GM12878 (cell line): Measurements from ENCODE around the gene P2RX1. TPM values are rescaled to one million over a fixed set of nuclear protein-coding genes. Genes with fewer than 3 reads are reported as not detected.

Source experiments
- ATAC-seq: fragments of 200-7000 bp; cut with Tn5 transposase; 3 replicates; pipeline ENCODE4 v1.9.1; 2020; ENCODE audit warnings: mild to moderate bottlenecking, moderate library complexity
- BruUV-seq: library from RNA; stranded (reverse); fragments of 400-500 nt; replicated peaks from 2 replicates; lab custom pipeline; 2021; lab: Mats Ljungman, UMichigan
- CTCF ChIA-PET: fragments of 300-600 bp; sonication (Branson Sonifier 250); formaldehyde crosslinking; extraction: SDS; loops from one replicate; lab custom pipeline; 2021; ENCODE audit warnings: inconsistent platforms; lab: Yijun Ruan, JAX
- POLR2A ChIA-PET: fragments of 350-600 bp; formaldehyde crosslinking; extraction: SDS; loops from one replicate; lab custom pipeline; 2021; ENCODE audit warnings: inconsistent platforms; lab: Charles Lee
- RAD21 ChIA-PET: fragments of 300-600 bp; sonication (Branson Sonifier 250); formaldehyde crosslinking; loops from one replicate; lab custom pipeline; 2023; ENCODE audit warnings: antibody characterized with exemption; ENCODE audit not compliant: unreplicated experiment; lab: Charles Lee
- SMC1A ChIA-PET: fragments of 300-600 bp; sonication (Branson Sonifier 250); formaldehyde crosslinking; loops from one replicate; lab custom pipeline; 2023; ENCODE audit not compliant: unreplicated experiment, uncharacterized antibody; lab: Charles Lee
- DNase-seq: peaks from one replicate; pipeline ENCODE4 v3.0.0-alpha.2; 2011; ENCODE audit warnings: low read depth, low spot score
- FAIRE-seq: peaks from 3 replicates; lab custom pipeline; 2011; peaks lifted over from hg19 to GRCh38; lab: Jason Lieb, UNC
- H2AFZ ChIP-seq: 2 replicates; pipeline ENCODE4 v1.6.0; 2011; ENCODE audit warnings: low read depth, low read length, control low read depth; ENCODE audit not compliant: control insufficient read depth
- H3K27ac ChIP-seq: 2 replicates; pipeline ENCODE4 v1.5.1; 2011; ENCODE audit warnings: control low read depth; ENCODE audit not compliant: control insufficient read depth, insufficient read depth
- H3K27me3 ChIP-seq, 2 experiments: replicated peaks in 1 of 2; 2 replicates each; pipeline versions ENCODE4 v1.6.0 to v1.6.1; 2011; ENCODE audit warnings: low read length in 1 of 2; ENCODE audit not compliant: control insufficient read depth in 2 of 2, insufficient read depth in 2 of 2
- H3K36me3 ChIP-seq, 2 experiments: 2 replicates each; pipeline ENCODE4 v1.5.1; 2011; ENCODE audit warnings: low read length in 1 of 2; ENCODE audit not compliant: control insufficient read depth in 2 of 2, insufficient read depth in 2 of 2
- H3K4me1 ChIP-seq: 2 replicates; pipeline ENCODE4 v1.6.1; 2011; ENCODE audit warnings: mild to moderate bottlenecking, low read length, moderate library complexity, mixed read lengths; ENCODE audit not compliant: control insufficient read depth, insufficient read depth
- H3K4me2 ChIP-seq: 2 replicates; pipeline ENCODE4 v1.6.0; 2011; ENCODE audit warnings: control low read depth; ENCODE audit not compliant: control insufficient read depth, insufficient read depth
- H3K4me3 ChIP-seq: fragments of 200-600 bp; sonication (generic); 2 replicates; pipeline ENCODE4 v1.5.1; 2016
- H3K79me2 ChIP-seq: 2 replicates; pipeline ENCODE4 v1.6.0; 2011; ENCODE audit warnings: low read length; ENCODE audit not compliant: control insufficient read depth, insufficient read depth
- H3K9ac ChIP-seq: 2 replicates; pipeline ENCODE4 v1.8.0; 2011; ENCODE audit warnings: low read length, control low read depth, mixed read lengths; ENCODE audit not compliant: control insufficient read depth, insufficient read depth
- H3K9me3 ChIP-seq: replicated peaks from 3 replicates; pipeline ENCODE4 v1.5.1; 2011; ENCODE audit warnings: mild to moderate bottlenecking, low read length; ENCODE audit not compliant: control insufficient read depth, insufficient read depth
- H4K20me1 ChIP-seq: 2 replicates; pipeline ENCODE4 v1.6.0; 2011; ENCODE audit not compliant: control insufficient read depth, insufficient read depth
- ATF7 ChIP-seq: fragments of 450-650 bp; IDR thresholded peaks from 2 replicates; pipeline ENCODE4 v1.6.1; 2016; ENCODE audit warnings: low read depth, mild to moderate bottlenecking
- BACH1 ChIP-seq: fragments of 450-650 bp; IDR thresholded peaks from 2 replicates; pipeline ENCODE4 v1.6.1; 2017; ENCODE audit warnings: mild to moderate bottlenecking, borderline replicate concordance
- E2F4 ChIP-seq: IDR thresholded peaks from 2 replicates; pipeline ENCODE4 v1.6.1; 2012; ENCODE audit warnings: low read depth, low read length, improper control_type of control experiment
- E4F1 ChIP-seq: fragments of 450-650 bp; IDR thresholded peaks from 2 replicates; pipeline ENCODE4 v1.6.1; 2018; ENCODE audit warnings: borderline replicate concordance, mild to moderate bottlenecking; ENCODE audit not compliant: partially characterized antibody
- HDAC6 ChIP-seq: fragments of 200-600 bp; sonication (generic); IDR thresholded peaks from one replicate; pipeline ENCODE4 v1.8.0; 2017; ENCODE audit warnings: antibody characterized with exemption; ENCODE audit not compliant: unreplicated experiment
- HSF1 ChIP-seq: fragments of 150-350 bp; IDR thresholded peaks from 2 replicates; pipeline ENCODE4 v1.6.1; 2014; ENCODE audit warnings: mild to moderate bottlenecking, low read depth, low read length
- MXI1 ChIP-seq: fragments of 150-350 bp; IDR thresholded peaks from 2 replicates; pipeline ENCODE4 v1.6.1; 2011; ENCODE audit warnings: low read depth, mild to moderate bottlenecking, inconsistent platforms, low read length, improper control_type of control experiment
- MYC ChIP-seq: IDR thresholded peaks from 2 replicates; pipeline ENCODE4 v1.6.1; 2011; ENCODE audit warnings: mild to moderate bottlenecking, low read length, moderate library complexity, inconsistent platforms; ENCODE audit not compliant: insufficient read depth, insufficient replicate concordance, insufficient read length, severe bottlenecking
- NFYB ChIP-seq: IDR thresholded peaks from 2 replicates; pipeline ENCODE4 v1.6.1; 2011; ENCODE audit warnings: low read depth, mild to moderate bottlenecking, low read length, improper control_type of control experiment, moderate library complexity; ENCODE audit not compliant: insufficient read depth
- NRF1 ChIP-seq: conservative IDR thresholded peaks from 2 replicates; pipeline ENCODE4 v1.6.1; 2011; ENCODE audit warnings: mild to moderate bottlenecking, low read depth, low read length, improper control_type of control experiment
- RAD21 ChIP-seq: IDR thresholded peaks from 2 replicates; pipeline ENCODE4 v1.6.1; 2011; ENCODE audit warnings: mild to moderate bottlenecking, low read depth, low read length, moderate library complexity; ENCODE audit not compliant: insufficient read depth
- RB1 ChIP-seq: fragments of 450-650 bp; formaldehyde crosslinking; IDR thresholded peaks from 2 replicates; pipeline ENCODE4 v1.6.1; 2017; ENCODE audit warnings: mild to moderate bottlenecking, borderline replicate concordance
- SIX5 ChIP-seq: IDR thresholded peaks from 2 replicates; pipeline ENCODE4 v1.6.1; 2011; ENCODE audit warnings: mild to moderate bottlenecking, low read depth, low read length, moderate library complexity; ENCODE audit not compliant: severe bottlenecking
- SMAD5 ChIP-seq: IDR thresholded peaks from 2 replicates; pipeline ENCODE4 v1.6.1; 2016; ENCODE audit warnings: antibody characterized with exemption, low read depth
- ZBED1 ChIP-seq: IDR thresholded peaks from 2 replicates; pipeline ENCODE4 v1.6.1; 2016; ENCODE audit warnings: borderline replicate concordance
- ZBTB33 ChIP-seq: fragments of 450-650 bp; IDR thresholded peaks from 2 replicates; pipeline ENCODE4 v1.6.1; 2017; ENCODE audit warnings: mild to moderate bottlenecking
- WGBS: methylation state at CpG from one replicate; pipeline ENCODE4 v1.1.6; 2016; ENCODE audit warnings: low lambda C conversion rate; ENCODE audit not compliant: insufficient replicate concordance, insufficient coverage; ENCODE audit errors: missing lambda C conversion rate; 5-methylcytosine and 5-hydroxymethylcytosine counted together
- in situ Hi-C: fragments of 300-500 bp; cut with MboI; formaldehyde crosslinking; loops from 9 replicates; pipeline ENCODE4 v1.14.3; 2018; ENCODE audit warnings: mixed read lengths
- intact Hi-C: fragments of 100-400 bp; cut with micrococcal nuclease; formaldehyde crosslinking; loops from one replicate; pipeline ENCODE4 v1.14.2; 2022; ENCODE audit not compliant: unreplicated experiment
- polyA plus RNA-seq, 11 experiments: library from polyadenylated mRNA; depleted of rRNA in 4 of 11; unstranded in 6 of 11; stranded (reverse) in 5 of 11; fragments of >200 nt; fragmentation: Nextera tagmentation in 4 of 11; fragmentation: Illumina TruSeq in 1 of 11; extraction: Ambion mirVana in 4 of 11; extraction: Trizol in 1 of 11; gene quantifications; 1 replicate in 1 of 11; 2 replicates in 10 of 11; pipeline versions ENCODE4 v1.2.1 to v1.2.3, GENCODE V29; 2011 to 2016; ENCODE audit warnings: inconsistent platforms in 2 of 11, missing spikeins in 2 of 11, low read depth in 1 of 11
- total RNA-seq, 4 experiments: library from RNA; depleted of rRNA in 3 of 4; stranded (reverse); fragments of >200 nt in 3 of 4; fragmentation: Illumina TruSeq in 1 of 4; extraction: Trizol in 1 of 4; gene quantifications; 2 replicates each; pipeline versions ENCODE4 v1.2.1 to v1.2.3, GENCODE V29; 2013 to 2021

Gene P2RX1
- total and polyA plus RNA-seq, 10 of the 15 experiments (the other 5 are each of a cell fraction or from before 2014, with no cell fraction given): 0.12 to 6.2 (median 3.4) TPM

- H3K36me3 ChIP-seq: peaks cover 9 to 17% of the 10 kb centered on the region in 2 experiments; a peak in 3 of 4 replicates
- H3K9ac ChIP-seq: no peak overlapping the region
- 86% methylated on average over 12 of the region's 12 CpGs for WGBS
- no peak for FAIRE-seq
- intact Hi-C loops (no loop called here), in situ Hi-C loops (no loop called here)
- POLR2A ChIA-PET: no interaction called here
- no peak overlapping the region for H3K4me2 ChIP-seq
- RAD21 ChIA-PET: no interaction called here
- no peak overlapping the region for H3K4me3 ChIP-seq
- no peaks in the 10 kb centered on the region for H3K9me3 ChIP-seq
- no peak for ATAC-seq
- H2AFZ ChIP-seq: no peak overlapping the region
- H4K20me1 ChIP-seq: no peaks in the 10 kb centered on the region
- SMC1A ChIA-PET: no interaction called here
- H3K27ac ChIP-seq: no peak overlapping the region
- no peak for DNase-seq
- TF ChIP-seq E2F4: no peak
- no peak for TF ChIP-seq E4F1
- no peak for TF ChIP-seq SIX5
- no peak for TF ChIP-seq ATF7
- TF ChIP-seq NRF1: no peak
- TF ChIP-seq HSF1: no peak
- TF ChIP-seq RAD21: no peak
- no peak for TF ChIP-seq MXI1
- no peak for TF ChIP-seq ZBED1
- TF ChIP-seq RB1: no peak
- no peak for TF ChIP-seq BACH1
- no peak for TF ChIP-seq HDAC6
- no peak for TF ChIP-seq ZBTB33
- TF ChIP-seq SMAD5: no peak
- TF ChIP-seq MYC: no peak
- TF ChIP-seq NFYB: no peak
- CTCF ChIA-PET: interaction anchor here (0.5 kb wide), 1 partner anchor 16 kb away, joined by 5 read pairs; no protein-coding TSS in a partner anchor
- no TSS peak for BruUV-seq
- H3K4me1 ChIP-seq: no peaks in the 10 kb centered on the region
- no peaks in the 10 kb centered on the region for H3K27me3 ChIP-seq
- no peaks in the 10 kb centered on the region for H3K79me2 ChIP-seq
Observed at GRCh38 chr17:3950584-3950983, 34.3 kb upstream of the P2RX1 start.
